ENCODE measurements around the gene ATP10D. TPM values are rescaled to one million over a fixed set of nuclear protein-coding genes. Genes with fewer than 3 reads are reported as not detected.

ATP10D gene
- total RNA-seq, 1 experiment from 2014 or later: 0.84 TPM

DNA sequence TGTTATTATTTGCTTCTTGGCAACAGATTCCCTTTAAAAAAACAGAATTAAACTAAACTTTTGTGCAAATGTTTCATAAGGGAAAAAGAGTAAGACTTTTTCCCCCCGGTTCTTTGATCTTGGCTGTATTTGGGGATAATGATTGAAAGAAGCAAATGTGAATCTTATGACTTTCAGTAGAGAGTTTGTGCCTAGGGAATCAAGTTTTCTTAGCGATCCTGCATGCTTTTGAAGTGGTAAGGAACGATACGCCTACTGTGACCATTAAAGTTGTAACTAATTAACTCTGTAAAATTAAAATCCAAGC is 9.0 kb downstream of the ATP10D start:
- Histone ChIP-seq H3K9me2 (replicated peaks; ENCODE audit: low read length) (no peaks in the 10 kb centered on the region), H3K4me1 (ENCODE audit: insufficient read depth, low read length) (no peaks in the 10 kb centered on the region), H3K79me2 (ENCODE audit: low read length) (no peaks in the 10 kb centered on the region), H3K4me2 (ENCODE audit: low read length) (no peak overlapping the region), H3K9ac (ENCODE audit: low read length) (no peak overlapping the region), H3F3A (ENCODE audit: low read length, unreplicated experiment) (no peaks in the 10 kb centered on the region), H3K36me3 (ENCODE audit: low read depth, low read length) (no peaks in the 10 kb centered on the region), H4K20me1 (ENCODE audit: low read length) (no peaks in the 10 kb centered on the region), H3K27ac (ENCODE audit: low read length) (no peak overlapping the region), H3K9me3 (ENCODE audit: low read length) (no peaks in the 10 kb centered on the region), H2AFZ (ENCODE audit: low read length) (no peak overlapping the region), H3K4me3 (ENCODE audit: low read length) (no peak overlapping the region), H3K27me3 (ENCODE audit: low read length) (no peaks in the 10 kb centered on the region)
- CTCF ChIA-PET: no interaction called here
- DNase-seq: no peak
- intact Hi-C loops (cut with micrococcal nuclease): no loop called here
- TF ChIP-seq EZH2phosphoT487 (IDR thresholded peaks at IDR 0.05; ENCODE audit: borderline replicate concordance, low read length): no peak
- ATAC-seq: no peak
- BruUV-seq (replicated peaks): no TSS peak
- POLR2A ChIA-PET (ENCODE audit: unreplicated experiment): no interaction called here

DNA sequence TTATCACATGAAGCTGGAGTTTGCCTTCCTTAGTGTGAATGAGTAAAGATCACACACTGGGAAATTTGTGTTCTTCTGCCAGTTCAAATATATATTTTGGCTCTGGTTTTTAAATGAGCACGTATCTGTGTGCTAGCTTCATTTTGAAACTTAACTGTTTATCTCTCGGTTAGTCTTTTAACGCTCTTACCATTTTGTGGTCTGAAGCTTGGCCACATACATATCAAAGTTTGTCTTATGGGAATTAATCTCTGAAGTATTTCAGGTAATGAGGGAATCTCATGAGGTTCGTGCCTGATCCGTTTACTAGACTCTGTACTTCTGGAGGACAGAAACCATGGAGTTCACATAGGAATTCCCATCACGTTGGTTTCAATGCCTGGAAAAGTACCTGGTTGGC is 13.8 kb downstream of the ATP10D start:
- no TSS peak for BruUV-seq (replicated peaks)
- H3K4me3 ChIP-seq (ENCODE audit: low read length): no peak overlapping the region
- no peaks in the 10 kb centered on the region for H4K20me1 ChIP-seq (ENCODE audit: low read length)
- no peaks in the 10 kb centered on the region for H3K9me2 ChIP-seq (replicated peaks; ENCODE audit: low read length)
- CTCF ChIA-PET: no interaction called here
- H3K27ac ChIP-seq (ENCODE audit: low read length): no peak overlapping the region
- intact Hi-C loops (cut with micrococcal nuclease): no loop called here
- no peaks in the 10 kb centered on the region for H3K79me2 ChIP-seq (ENCODE audit: low read length)
- no peak for DNase-seq
- no peak overlapping the region for H3K9ac ChIP-seq (ENCODE audit: low read length)
- H3K4me1 ChIP-seq (ENCODE audit: insufficient read depth, low read length): no peaks in the 10 kb centered on the region
- ATAC-seq: no peak
- no peak overlapping the region for H2AFZ ChIP-seq (ENCODE audit: low read length)
- no peak for TF ChIP-seq EZH2phosphoT487 (IDR thresholded peaks at IDR 0.05; ENCODE audit: borderline replicate concordance, low read length)
- TF ChIP-seq EZH2 (IDR thresholded peaks at IDR 0.05; ENCODE audit: low read length, unreplicated experiment): no peak
- TF ChIP-seq, protein P1, sequence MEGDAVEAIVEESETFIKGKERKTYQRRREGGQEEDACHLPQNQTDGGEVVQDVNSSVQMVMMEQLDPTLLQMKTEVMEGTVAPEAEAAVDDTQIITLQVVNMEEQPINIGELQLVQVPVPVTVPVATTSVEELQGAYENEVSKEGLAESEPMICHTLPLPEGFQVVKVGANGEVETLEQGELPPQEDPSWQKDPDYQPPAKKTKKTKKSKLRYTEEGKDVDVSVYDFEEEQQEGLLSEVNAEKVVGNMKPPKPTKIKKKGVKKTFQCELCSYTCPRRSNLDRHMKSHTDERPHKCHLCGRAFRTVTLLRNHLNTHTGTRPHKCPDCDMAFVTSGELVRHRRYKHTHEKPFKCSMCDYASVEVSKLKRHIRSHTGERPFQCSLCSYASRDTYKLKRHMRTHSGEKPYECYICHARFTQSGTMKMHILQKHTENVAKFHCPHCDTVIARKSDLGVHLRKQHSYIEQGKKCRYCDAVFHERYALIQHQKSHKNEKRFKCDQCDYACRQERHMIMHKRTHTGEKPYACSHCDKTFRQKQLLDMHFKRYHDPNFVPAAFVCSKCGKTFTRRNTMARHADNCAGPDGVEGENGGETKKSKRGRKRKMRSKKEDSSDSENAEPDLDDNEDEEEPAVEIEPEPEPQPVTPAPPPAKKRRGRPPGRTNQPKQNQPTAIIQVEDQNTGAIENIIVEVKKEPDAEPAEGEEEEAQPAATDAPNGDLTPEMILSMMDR (conservative IDR thresholded peaks at IDR 0.05; ENCODE audit: low read depth, low read length): no peak
- H3K36me3 ChIP-seq (ENCODE audit: low read depth, low read length): no peaks in the 10 kb centered on the region
- no peaks in the 10 kb centered on the region for H3K9me3 ChIP-seq (ENCODE audit: low read length)
- H3K27me3 ChIP-seq (ENCODE audit: low read length): no peaks in the 10 kb centered on the region
- no peaks in the 10 kb centered on the region for H3F3A ChIP-seq (ENCODE audit: low read length, unreplicated experiment)
- H3K4me2 ChIP-seq (ENCODE audit: low read length): no peak overlapping the region
- POLR2A ChIA-PET (ENCODE audit: unreplicated experiment): no interaction called here

DNA sequence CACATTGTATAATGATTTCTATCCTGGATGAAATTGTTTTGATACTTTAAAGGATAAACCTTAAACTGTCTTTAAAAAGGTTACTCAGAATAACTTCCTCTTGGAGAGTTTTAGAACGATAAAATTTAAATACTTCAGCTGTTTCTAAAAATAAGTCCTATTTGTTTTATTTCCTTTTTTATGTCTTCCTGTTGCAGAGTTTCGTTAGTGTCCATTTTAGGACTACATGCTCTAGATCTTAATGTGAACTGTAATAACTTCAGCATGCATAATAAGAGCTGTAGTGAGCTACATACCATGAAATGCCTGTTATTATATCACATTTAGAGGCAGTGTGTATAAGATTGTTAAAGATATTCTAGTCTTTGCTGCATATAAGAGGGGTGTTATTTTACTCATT is 14.6 kb downstream of the ATP10D start:
- intact Hi-C loops (cut with micrococcal nuclease): no loop called here
- H3K9me3 ChIP-seq (ENCODE audit: low read length): no peaks in the 10 kb centered on the region
- ChIA-PET CTCF (no interaction called here), POLR2A (ENCODE audit: unreplicated experiment) (no interaction called here)
- DNase-seq: no peak
- H3K27ac ChIP-seq (ENCODE audit: low read length): no peak overlapping the region
- no peaks in the 10 kb centered on the region for H3K9me2 ChIP-seq (replicated peaks; ENCODE audit: low read length)
- H3K9ac ChIP-seq (ENCODE audit: low read length): no peak overlapping the region
- no peak overlapping the region for H3K4me3 ChIP-seq (ENCODE audit: low read length)
- H4K20me1 ChIP-seq (ENCODE audit: low read length): no peaks in the 10 kb centered on the region
- no peak for ATAC-seq
- H3K4me2 ChIP-seq (ENCODE audit: low read length): no peak overlapping the region
- H3K4me1 ChIP-seq (ENCODE audit: insufficient read depth, low read length): no peaks in the 10 kb centered on the region
- H3F3A ChIP-seq (ENCODE audit: low read length, unreplicated experiment): no peaks in the 10 kb centered on the region
- no peak overlapping the region for H2AFZ ChIP-seq (ENCODE audit: low read length)
- TF ChIP-seq, protein P1 (conservative IDR thresholded peaks at IDR 0.05; ENCODE audit: low read depth, low read length): no peak
- TF ChIP-seq EZH2phosphoT487 (IDR thresholded peaks at IDR 0.05; ENCODE audit: borderline replicate concordance, low read length): no peak
- TF ChIP-seq EZH2 (IDR thresholded peaks at IDR 0.05; ENCODE audit: low read length, unreplicated experiment): no peak
- H3K27me3 ChIP-seq (ENCODE audit: low read length): no peaks in the 10 kb centered on the region
- no peaks in the 10 kb centered on the region for H3K79me2 ChIP-seq (ENCODE audit: low read length)
- H3K36me3 ChIP-seq (ENCODE audit: low read depth, low read length): no peaks in the 10 kb centered on the region
- no TSS peak for BruUV-seq (replicated peaks)
